ENCODE data around the gene NAA35. TPM values are rescaled to one million over a fixed set of nuclear protein-coding genes. Genes with fewer than 3 reads are reported as not detected.

Gene NAA35
- total and polyA plus RNA-seq, 9 of the 15 experiments (the other 6 are each of a cell fraction or from before 2014, with no cell fraction given) = 17.7 to 43.9 (median 29.0) TPM

DNA sequence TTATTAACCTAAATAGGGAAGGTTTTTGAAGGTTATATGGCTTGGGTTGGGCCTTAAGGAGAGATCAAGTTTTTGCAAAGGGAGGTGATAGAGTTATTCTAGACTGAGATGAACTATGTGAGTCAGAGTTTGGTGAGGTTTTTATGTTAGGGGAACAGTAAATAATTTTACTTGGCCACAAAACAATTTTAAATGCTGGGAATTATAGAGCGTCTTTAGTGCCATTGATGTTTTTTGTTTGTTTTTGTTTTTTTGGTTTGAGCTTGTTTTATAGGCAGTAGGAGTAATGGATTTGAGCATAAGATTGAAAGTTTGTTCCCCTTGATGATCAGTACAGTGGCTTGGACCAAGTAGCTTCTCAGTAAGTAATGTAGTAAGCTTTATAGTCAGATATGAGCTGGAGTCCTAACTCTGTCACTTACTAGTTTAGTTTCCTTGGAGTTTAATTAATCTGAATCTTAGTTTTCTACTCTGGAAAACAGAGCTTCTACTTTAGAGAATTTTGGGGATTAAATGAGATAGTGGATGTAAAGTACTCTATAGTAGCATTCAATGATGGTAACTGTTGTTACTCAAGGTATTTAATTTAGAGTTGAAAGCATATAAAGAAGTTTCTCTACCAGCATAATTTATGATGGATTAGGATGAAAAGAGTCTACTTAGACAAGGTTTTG, 2.9 kb downstream of the NAA35 start:
- H3K9me3 ChIP-seq (replicated peaks; ENCODE audit: control insufficient read depth, insufficient read depth, low read depth, low read length) = no peaks in the 10 kb centered on the region
- BruUV-seq (replicated peaks) = no TSS peak
- in situ Hi-C loops (cut with MboI) (no loop called here), intact Hi-C loops (cut with micrococcal nuclease) (loop anchor here (10.0 kb wide), 1 partner anchor 411 kb away; the partner anchor contains the start of gene TUT7)
- CTCF ChIA-PET (ENCODE audit: low intra/inter-chr PET ratio) = no interaction called here
- H3K9ac ChIP-seq (ENCODE audit: insufficient read depth in 1 of 2, low read depth in 2 of 2, low read length in 2 of 2) = no peak overlapping the region
- 0 out of 2 replicates have a peak, but pooled peaks cover 5% of the 10 kb centered on the region for H4K20me1 ChIP-seq (replicated peaks; ENCODE audit: control insufficient read depth, insufficient read depth, low read length)
- no peak for FAIRE-seq
- H3K4me2 ChIP-seq (ENCODE audit: insufficient read depth, low read length) = peak overlapping the region; percentile 55; the same call in 1 of the 2 replicates
- peaks cover 57% of the 10 kb centered on the region for H3K36me3 ChIP-seq (ENCODE audit: control insufficient read depth, insufficient read depth, low read length)
- H3K79me2 ChIP-seq (ENCODE audit: control insufficient read depth, insufficient read depth, low read length) = peaks cover 82% of the 10 kb centered on the region
- 86% methylated on average over 1 of the region's 1 CpG for WGBS (ENCODE audit: insufficient coverage, low coverage, missing lambda C conversion rate)
- no peak overlapping the region for H3K27ac ChIP-seq (ENCODE audit: extremely low read depth, low read depth, low read length)
- no peak for DNase-seq (ENCODE audit: extremely low read depth in 1 of 4, low spot score in 3 of 4)
- POLR2A ChIA-PET = no interaction called here
- H3K27me3 ChIP-seq (ENCODE audit: control insufficient read depth in 2 of 2, insufficient read depth in 2 of 2, low read length in 2 of 2) = no peaks in the 10 kb centered on the region
- H2AFZ ChIP-seq (ENCODE audit: low read depth, low read length) = no peak overlapping the region
- TF ChIP-seq, protein P1, sequence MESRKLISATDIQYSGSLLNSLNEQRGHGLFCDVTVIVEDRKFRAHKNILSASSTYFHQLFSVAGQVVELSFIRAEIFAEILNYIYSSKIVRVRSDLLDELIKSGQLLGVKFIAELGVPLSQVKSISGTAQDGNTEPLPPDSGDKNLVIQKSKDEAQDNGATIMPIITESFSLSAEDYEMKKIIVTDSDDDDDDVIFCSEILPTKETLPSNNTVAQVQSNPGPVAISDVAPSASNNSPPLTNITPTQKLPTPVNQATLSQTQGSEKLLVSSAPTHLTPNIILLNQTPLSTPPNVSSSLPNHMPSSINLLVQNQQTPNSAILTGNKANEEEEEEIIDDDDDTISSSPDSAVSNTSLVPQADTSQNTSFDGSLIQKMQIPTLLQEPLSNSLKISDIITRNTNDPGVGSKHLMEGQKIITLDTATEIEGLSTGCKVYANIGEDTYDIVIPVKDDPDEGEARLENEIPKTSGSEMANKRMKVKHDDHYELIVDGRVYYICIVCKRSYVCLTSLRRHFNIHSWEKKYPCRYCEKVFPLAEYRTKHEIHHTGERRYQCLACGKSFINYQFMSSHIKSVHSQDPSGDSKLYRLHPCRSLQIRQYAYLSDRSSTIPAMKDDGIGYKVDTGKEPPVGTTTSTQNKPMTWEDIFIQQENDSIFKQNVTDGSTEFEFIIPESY (CRISPR knock-in tag; IDR thresholded peaks at IDR 0.05) = no peak
- TF ChIP-seq, protein P2, sequence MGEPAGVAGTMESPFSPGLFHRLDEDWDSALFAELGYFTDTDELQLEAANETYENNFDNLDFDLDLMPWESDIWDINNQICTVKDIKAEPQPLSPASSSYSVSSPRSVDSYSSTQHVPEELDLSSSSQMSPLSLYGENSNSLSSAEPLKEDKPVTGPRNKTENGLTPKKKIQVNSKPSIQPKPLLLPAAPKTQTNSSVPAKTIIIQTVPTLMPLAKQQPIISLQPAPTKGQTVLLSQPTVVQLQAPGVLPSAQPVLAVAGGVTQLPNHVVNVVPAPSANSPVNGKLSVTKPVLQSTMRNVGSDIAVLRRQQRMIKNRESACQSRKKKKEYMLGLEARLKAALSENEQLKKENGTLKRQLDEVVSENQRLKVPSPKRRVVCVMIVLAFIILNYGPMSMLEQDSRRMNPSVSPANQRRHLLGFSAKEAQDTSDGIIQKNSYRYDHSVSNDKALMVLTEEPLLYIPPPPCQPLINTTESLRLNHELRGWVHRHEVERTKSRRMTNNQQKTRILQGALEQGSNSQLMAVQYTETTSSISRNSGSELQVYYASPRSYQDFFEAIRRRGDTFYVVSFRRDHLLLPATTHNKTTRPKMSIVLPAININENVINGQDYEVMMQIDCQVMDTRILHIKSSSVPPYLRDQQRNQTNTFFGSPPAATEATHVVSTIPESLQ (CRISPR knock-in tag; IDR thresholded peaks at IDR 0.05) = no peak
- TF ChIP-seq, protein P3, sequence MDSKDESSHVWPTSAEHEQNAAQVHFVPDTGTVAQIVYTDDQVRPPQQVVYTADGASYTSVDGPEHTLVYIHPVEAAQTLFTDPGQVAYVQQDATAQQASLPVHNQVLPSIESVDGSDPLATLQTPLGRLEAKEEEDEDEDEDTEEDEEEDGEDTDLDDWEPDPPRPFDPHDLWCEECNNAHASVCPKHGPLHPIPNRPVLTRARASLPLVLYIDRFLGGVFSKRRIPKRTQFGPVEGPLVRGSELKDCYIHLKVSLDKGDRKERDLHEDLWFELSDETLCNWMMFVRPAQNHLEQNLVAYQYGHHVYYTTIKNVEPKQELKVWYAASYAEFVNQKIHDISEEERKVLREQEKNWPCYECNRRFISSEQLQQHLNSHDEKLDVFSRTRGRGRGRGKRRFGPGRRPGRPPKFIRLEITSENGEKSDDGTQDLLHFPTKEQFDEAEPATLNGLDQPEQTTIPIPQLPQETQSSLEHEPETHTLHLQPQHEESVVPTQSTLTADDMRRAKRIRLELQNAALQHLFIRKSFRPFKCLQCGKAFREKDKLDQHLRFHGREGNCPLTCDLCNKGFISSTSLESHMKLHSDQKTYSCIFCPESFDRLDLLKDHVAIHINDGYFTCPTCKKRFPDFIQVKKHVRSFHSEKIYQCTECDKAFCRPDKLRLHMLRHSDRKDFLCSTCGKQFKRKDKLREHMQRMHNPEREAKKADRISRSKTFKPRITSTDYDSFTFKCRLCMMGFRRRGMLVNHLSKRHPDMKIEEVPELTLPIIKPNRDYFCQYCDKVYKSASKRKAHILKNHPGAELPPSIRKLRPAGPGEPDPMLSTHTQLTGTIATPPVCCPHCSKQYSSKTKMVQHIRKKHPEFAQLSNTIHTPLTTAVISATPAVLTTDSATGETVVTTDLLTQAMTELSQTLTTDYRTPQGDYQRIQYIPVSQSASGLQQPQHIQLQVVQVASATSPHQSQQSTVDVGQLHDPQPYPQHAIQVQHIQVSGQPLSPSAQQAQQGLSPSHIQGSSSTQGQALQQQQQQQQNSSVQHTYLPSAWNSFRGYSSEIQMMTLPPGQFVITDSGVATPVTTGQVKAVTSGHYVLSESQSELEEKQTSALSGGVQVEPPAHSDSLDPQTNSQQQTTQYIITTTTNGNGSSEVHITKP (IDR thresholded peaks at IDR 0.05; ENCODE audit: partially characterized antibody) = peak; percentile 75
- TF ChIP-seq NCOR1 (IDR thresholded peaks at IDR 0.05) = no peak
- TF ChIP-seq ZBTB7A (IDR thresholded peaks at IDR 0.05; ENCODE audit: borderline replicate concordance, control insufficient read depth, low read depth, low read length) = no peak
- no peak for TF ChIP-seq LEF1 (IDR thresholded peaks at IDR 0.05)
- H3K4me1 ChIP-seq (replicated peaks in 1 of 2; ENCODE audit: control insufficient read depth in 2 of 2, insufficient read depth in 2 of 2, low read length in 2 of 2) = peaks cover 3 to 12% of the 10 kb centered on the region in 2 experiments; a peak in 3 of 5 replicates
- no peak overlapping the region for H3K4me3 ChIP-seq
- no peaks in the 10 kb centered on the region for H3K9me1 ChIP-seq (ENCODE audit: control insufficient read depth, insufficient read depth, low read length)
- no peak for ATAC-seq
